Stimulated activated CD8-positive, alpha-beta memory T cell treated with anti-CD3 and anti-CD28 coated beads, Interleukin-12 subunit alpha, Interleukin-12 subunit beta, amount 100 ng/mL, for 4 hours (primary cell): Measurements from ENCODE around the gene MMAB.

Source experiments
- DNase-seq: peaks from one replicate; pipeline ENCODE4 v3.0.0-alpha.2; 2020; ENCODE audit warnings: low read depth

Gene MMAB

GRCh38 chr12:109583733-109584132, 10.4 kb upstream of the MMAB start:
- no peak for DNase-seq

- no peak for DNase-seq
These were observed 9.3 kb upstream of the MMAB start for GRCh38 chr12:109582636-109583035.

- DNase-seq, result no peak
These were observed 8.6 kb upstream of the MMAB start for GRCh38 chr12:109581856-109582255.

GRCh38 chr12:109581334-109581691, 8.0 kb upstream of the MMAB start:
- no peak for DNase-seq

GRCh38 chr12:109580684-109581333, 7.5 kb upstream of the MMAB start:
- DNase-seq, result no peak

GRCh38 chr12:109580272-109580671, 7.0 kb upstream of the MMAB start:
- no peak for DNase-seq

GRCh38 chr12:109579639-109580038, 6.3 kb upstream of the MMAB start:
- no peak for DNase-seq

- no peak for DNase-seq
These were observed 5.1 kb upstream of the MMAB start for GRCh38 chr12:109578330-109578927.

- DNase-seq, result no peak
These were observed 4.0 kb upstream of the MMAB start for GRCh38 chr12:109577311-109577710.

GRCh38 chr12:109575683-109576082, 2.4 kb upstream of the MMAB start:
- DNase-seq, result no peak

- DNase-seq, result no peak
These were observed 575 bp upstream of the MMAB start for GRCh38 chr12:109573914-109574244.

- DNase-seq, result no peak
These were observed 828 bp downstream of the MMAB start for GRCh38 chr12:109572506-109572845.

GRCh38 chr12:109571773-109572505, 1.4 kb downstream of the MMAB start:
- no peak for DNase-seq

- no peak for DNase-seq
These were observed 4.8 kb downstream of the MMAB start for GRCh38 chr12:109568486-109568885.

- DNase-seq, result no peak
These were observed 5.3 kb downstream of the MMAB start for GRCh38 chr12:109567967-109568366.

GRCh38 chr12:109567296-109567695, 6.0 kb downstream of the MMAB start:
- DNase-seq, result no peak

GRCh38 chr12:109566424-109566823, 6.9 kb downstream of the MMAB start:
- DNase-seq, result no peak

- DNase-seq, result no peak
These were observed 9.7 kb downstream of the MMAB start for GRCh38 chr12:109563291-109564284.

GRCh38 chr12:109562871-109563270, 10.4 kb downstream of the MMAB start:
- DNase-seq, result no peak

GRCh38 chr12:109561711-109562030, 11.6 kb downstream of the MMAB start:
- DNase-seq, result no peak

GRCh38 chr12:109560867-109561710, 12.2 kb downstream of the MMAB start:
- DNase-seq, result no peak

GRCh38 chr12:109559601-109560000, 13.7 kb downstream of the MMAB start:
- no peak for DNase-seq
